ENCODE measurements around the gene SELPLG. TPM values are rescaled to one million over a fixed set of nuclear protein-coding genes. Genes with fewer than 3 reads are reported as not detected.
"Not testable (repeated sequence)": the region's sequence is repeated elsewhere in the genome, so short reads cannot be mapped to it uniquely, and the experiment has no call there.

The SELPLG gene
- total and polyA plus RNA-seq, 2 experiments from 2014 or later = 1.4 to 3.5 TPM

DNA sequence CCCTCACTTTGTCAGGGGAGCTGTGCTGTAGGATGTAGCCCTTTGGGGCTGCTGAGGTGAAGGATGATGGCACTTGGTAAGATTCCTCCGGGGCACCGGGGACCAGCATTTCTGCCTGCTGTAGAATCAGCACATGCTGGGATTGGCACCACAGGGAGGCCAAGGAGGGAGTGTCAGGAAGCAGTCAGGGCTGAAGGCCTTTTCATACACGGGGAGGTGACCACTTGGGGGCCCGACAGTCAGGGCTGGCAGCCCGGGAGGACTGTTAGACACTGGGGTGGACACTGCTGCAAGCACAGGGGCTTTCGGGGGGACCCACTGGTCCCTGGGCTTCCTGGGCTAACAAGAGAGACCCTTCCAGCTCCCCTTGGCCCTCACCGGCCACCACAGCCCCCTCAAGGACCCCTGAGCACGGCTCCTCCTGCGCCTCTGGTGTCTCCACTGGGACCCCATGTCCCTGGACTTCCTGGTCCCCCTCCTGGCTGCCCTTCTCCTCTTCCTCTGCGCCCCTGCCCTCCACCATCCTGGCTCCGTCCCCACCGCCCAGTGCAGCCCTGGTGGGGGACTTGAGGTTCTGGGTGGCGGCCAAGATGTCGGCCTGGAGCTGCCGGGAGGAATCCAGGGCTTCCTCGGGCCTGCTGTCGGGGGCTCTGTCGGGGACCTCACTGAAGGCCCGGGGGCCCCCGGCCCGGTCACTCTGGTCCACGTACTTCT, 42.3 kb downstream of the SELPLG start:
- Histone ChIP-seq H3K9me3 (ENCODE audit: low read depth) (no peaks in the 10 kb centered on the region), H3K4me1 (ENCODE audit: low read depth) (no peaks in the 10 kb centered on the region), H3K27me3 (no peaks in the 10 kb centered on the region), H3K36me3 (no peaks in the 10 kb centered on the region), H3K27ac (no peak overlapping the region), H3K4me3 (no peak overlapping the region)
- no peak for DNase-seq (ENCODE audit: low read depth in 1 of 2, low spot score in 1 of 2)
- TF ChIP-seq, protein P1, sequence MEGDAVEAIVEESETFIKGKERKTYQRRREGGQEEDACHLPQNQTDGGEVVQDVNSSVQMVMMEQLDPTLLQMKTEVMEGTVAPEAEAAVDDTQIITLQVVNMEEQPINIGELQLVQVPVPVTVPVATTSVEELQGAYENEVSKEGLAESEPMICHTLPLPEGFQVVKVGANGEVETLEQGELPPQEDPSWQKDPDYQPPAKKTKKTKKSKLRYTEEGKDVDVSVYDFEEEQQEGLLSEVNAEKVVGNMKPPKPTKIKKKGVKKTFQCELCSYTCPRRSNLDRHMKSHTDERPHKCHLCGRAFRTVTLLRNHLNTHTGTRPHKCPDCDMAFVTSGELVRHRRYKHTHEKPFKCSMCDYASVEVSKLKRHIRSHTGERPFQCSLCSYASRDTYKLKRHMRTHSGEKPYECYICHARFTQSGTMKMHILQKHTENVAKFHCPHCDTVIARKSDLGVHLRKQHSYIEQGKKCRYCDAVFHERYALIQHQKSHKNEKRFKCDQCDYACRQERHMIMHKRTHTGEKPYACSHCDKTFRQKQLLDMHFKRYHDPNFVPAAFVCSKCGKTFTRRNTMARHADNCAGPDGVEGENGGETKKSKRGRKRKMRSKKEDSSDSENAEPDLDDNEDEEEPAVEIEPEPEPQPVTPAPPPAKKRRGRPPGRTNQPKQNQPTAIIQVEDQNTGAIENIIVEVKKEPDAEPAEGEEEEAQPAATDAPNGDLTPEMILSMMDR (IDR thresholded peaks at IDR 0.05; ENCODE audit: low read depth, low read length) = no peak

DNA sequence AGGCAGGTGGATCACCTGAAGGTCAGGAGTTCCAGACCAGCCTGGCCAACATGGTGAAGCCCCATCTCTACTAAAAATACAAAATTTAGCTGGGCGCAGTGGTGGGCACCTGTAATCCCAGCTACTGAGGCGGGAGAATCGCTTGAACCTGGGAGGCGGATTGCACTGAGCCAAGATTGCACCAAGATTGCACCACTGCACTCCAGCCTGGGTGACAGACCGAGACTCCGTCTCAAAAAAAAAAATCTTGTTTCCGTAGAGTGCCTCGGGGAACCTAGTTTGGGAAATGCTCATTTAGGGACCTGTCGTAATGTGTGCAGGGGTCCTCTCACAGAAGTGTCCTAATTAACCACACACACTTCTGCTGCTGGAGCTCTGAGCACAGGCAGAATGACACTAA, 43.2 kb downstream of the SELPLG start:
- not testable (repeated sequence) for H3K27me3 ChIP-seq; H3K36me3 ChIP-seq; H3K4me3 ChIP-seq; H3K9me3 ChIP-seq (ENCODE audit: low read depth); DNase-seq (ENCODE audit: low read depth in 1 of 2, low spot score in 1 of 2); H3K4me1 ChIP-seq (ENCODE audit: low read depth); H3K27ac ChIP-seq

DNA sequence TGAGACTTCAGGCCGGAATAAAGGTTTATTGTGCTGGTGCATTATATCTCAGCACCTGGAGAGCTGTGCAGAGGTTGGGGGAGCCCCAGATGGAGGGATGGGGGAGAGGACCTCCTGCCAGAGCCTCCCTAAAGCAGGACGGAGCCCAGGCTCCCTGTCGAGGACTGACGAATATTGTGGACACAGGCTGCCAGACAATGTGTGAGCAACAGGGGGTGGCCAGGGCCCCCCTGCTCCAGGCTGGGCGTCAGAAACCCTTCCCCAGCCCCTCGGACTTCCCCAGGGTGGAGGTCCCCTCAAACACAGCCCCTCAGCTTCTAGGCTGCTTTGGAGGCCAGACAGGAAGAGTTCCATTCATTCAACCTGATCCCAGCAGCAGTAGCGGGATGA, 43.9 kb downstream of the SELPLG start:
- Histone ChIP-seq H3K27me3 (no peaks in the 10 kb centered on the region), H3K9me3 (ENCODE audit: low read depth) (no peaks in the 10 kb centered on the region), H3K36me3 (no peaks in the 10 kb centered on the region), H3K27ac (no peak overlapping the region), H3K4me1 (ENCODE audit: low read depth) (no peaks in the 10 kb centered on the region), H3K4me3 (no peak overlapping the region)
- TF ChIP-seq, protein P1 (IDR thresholded peaks at IDR 0.05; ENCODE audit: low read depth, low read length) = no peak
- DNase-seq (ENCODE audit: low read depth in 1 of 2, low spot score in 1 of 2) = no peak

DNA sequence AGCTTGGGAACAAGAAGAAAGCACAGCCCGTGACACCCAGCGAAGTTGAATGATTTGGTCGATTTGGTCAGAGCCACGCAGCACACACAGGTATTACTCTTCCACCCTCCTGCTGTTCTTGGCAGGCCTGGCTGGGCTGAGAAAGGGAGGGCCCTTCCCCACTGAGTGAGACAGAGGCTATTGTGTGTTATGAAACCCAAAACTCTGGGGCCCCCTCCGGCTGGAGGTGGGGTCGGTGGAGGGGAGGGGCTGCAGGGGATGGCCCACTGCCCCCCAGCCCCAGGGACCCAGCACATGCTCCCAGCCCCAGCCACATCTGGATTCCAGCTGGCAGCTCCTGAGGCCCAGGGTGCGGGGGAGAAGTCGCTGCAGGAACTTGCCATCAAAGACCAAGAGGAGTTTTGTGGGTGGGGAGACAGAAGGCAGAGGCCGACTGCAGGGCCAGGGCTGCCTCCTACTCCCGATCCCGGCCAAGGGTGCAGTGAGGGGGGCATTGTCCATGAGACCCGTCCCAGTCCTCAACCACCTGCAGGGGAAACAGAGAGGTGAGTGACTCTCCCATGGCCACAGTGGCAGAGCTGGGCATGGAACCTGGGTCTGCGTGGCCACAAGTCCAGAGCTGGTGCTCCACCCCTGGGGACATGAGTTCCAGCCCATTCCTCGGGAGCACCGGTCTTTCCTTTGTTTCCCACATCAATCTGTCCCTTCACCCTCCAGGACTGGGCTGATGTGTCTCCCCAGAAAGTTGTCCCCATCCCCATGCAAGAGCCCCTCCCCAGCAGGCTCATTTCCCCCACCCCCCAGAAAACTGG, 44.5 kb downstream of the SELPLG start:
- TF ChIP-seq, protein P1 (IDR thresholded peaks at IDR 0.05; ENCODE audit: low read depth, low read length) = no peak
- Histone ChIP-seq H3K9me3 (ENCODE audit: low read depth) (no peaks in the 10 kb centered on the region), H3K4me1 (ENCODE audit: low read depth) (no peaks in the 10 kb centered on the region), H3K4me3 (no peak overlapping the region), H3K27ac (no peak overlapping the region), H3K36me3 (no peaks in the 10 kb centered on the region), H3K27me3 (no peaks in the 10 kb centered on the region)
- peak in 1 of 2 donors; percentile 69 for DNase-seq (ENCODE audit: low read depth in 1 of 2, low spot score in 1 of 2)

DNA sequence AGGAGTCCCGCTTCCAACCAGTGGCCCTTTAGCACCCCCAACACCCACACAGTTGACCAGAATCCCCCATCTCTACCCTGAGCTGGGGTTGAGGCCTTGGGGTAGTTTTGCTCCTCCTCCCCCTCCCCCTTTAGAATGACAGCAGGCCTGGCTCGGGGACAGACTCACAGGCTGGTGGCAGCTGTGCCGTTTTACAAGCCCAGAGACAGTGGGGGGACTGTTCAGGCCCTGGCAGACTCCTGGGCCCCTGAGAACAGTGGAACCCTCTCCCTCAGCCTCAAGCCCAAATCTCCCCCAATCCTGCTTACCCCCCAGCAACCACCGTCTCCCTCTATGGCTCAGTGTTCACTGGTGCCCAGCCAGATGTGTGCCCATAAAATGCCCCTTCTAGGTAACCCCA, 45.9 kb downstream of the SELPLG start:
- Histone ChIP-seq H3K36me3 (no peaks in the 10 kb centered on the region), H3K27ac (no peak overlapping the region), H3K27me3 (no peaks in the 10 kb centered on the region), H3K9me3 (ENCODE audit: low read depth) (no peaks in the 10 kb centered on the region), H3K4me1 (ENCODE audit: low read depth) (no peaks in the 10 kb centered on the region), H3K4me3 (no peak overlapping the region)
- no peak for DNase-seq (ENCODE audit: low read depth in 1 of 2, low spot score in 1 of 2)
- TF ChIP-seq, protein P1 (IDR thresholded peaks at IDR 0.05; ENCODE audit: low read depth, low read length) = no peak

DNA sequence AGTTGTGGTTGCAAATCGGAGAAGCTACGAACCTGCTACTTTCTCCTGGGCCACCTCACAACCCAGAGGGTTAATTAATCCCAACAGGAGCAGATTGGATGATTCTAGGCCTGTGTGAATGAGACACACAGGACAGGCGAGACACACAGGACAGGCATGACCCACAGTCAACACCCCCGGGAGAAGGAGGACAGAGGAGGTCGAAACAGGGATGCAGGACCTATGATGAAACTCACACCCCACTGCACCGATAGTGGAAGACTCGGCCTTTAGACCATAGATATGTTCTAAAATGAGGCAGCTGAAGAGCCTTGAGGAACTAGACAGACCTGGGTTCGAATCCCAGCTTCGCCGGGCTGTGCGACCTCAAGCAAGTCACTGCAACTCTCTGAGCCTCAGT, 47.4 kb downstream of the SELPLG start:
- Histone ChIP-seq H3K27ac (no peak overlapping the region), H3K9me3 (ENCODE audit: low read depth) (no peaks in the 10 kb centered on the region), H3K4me1 (ENCODE audit: low read depth) (no peaks in the 10 kb centered on the region), H3K4me3 (no peak overlapping the region), H3K27me3 (no peaks in the 10 kb centered on the region), H3K36me3 (no peaks in the 10 kb centered on the region)
- TF ChIP-seq, protein P1 (IDR thresholded peaks at IDR 0.05; ENCODE audit: low read depth, low read length) = no peak
- no peak for DNase-seq (ENCODE audit: low read depth in 1 of 2, low spot score in 1 of 2)

All from cardiac muscle cell (in vitro differentiated cells and primary cell).